T-helper 1 cell (primary cell): ENCODE data around the gene DPM3.

Experiments
- DNase-seq, 5 donors: peaks; one replicate each; pipeline ENCODE4 v3.0.0-alpha.2; 2012 to 2020

DPM3 gene

DNA sequence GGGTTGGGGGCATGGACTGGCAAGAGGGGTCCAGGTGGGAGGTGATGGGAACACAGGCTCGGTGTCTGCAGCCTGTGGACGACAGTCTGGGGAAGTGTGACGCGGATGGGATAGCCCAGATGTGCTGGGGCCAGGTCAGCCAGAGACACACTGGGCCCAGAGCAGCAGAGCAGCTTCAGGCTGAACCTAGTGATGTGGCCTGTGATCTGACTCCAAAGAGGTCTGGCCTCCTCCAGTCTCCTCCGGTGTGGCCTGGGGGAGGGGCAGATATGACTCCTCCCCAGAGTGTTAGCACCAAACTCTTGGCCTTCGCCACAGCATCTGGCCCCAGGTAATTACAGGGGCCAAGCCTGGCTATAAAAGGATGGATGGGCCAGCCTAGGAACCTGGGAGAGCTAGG lies 48.2 kb downstream of the DPM3 start:
- no peak for DNase-seq

- peak; percentile 58 to 77 (median 70) for DNase-seq
These were observed 49.0 kb downstream of the DPM3 start for GRCh38 chr1:155091071-155092051.
